Measurements from ENCODE around the gene MRPL50.

GRCh38 chr9:101380295-101380694 is 18.1 kb downstream of the MRPL50 start:
- TF ChIP-seq, protein P1, sequence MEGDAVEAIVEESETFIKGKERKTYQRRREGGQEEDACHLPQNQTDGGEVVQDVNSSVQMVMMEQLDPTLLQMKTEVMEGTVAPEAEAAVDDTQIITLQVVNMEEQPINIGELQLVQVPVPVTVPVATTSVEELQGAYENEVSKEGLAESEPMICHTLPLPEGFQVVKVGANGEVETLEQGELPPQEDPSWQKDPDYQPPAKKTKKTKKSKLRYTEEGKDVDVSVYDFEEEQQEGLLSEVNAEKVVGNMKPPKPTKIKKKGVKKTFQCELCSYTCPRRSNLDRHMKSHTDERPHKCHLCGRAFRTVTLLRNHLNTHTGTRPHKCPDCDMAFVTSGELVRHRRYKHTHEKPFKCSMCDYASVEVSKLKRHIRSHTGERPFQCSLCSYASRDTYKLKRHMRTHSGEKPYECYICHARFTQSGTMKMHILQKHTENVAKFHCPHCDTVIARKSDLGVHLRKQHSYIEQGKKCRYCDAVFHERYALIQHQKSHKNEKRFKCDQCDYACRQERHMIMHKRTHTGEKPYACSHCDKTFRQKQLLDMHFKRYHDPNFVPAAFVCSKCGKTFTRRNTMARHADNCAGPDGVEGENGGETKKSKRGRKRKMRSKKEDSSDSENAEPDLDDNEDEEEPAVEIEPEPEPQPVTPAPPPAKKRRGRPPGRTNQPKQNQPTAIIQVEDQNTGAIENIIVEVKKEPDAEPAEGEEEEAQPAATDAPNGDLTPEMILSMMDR (IDR thresholded peaks at IDR 0.05; ENCODE audit: low read length), result no peak
- no peak for TF ChIP-seq EZH2 (optimal IDR thresholded peaks at IDR 0.05; ENCODE audit: low read depth, low read length)
